HFF-Myc (cell line): ENCODE measurements around the gene CDH2.

Source experiments
- DNase-seq: peaks from one replicate; pipeline ENCODE4 v3.0.0-alpha.2; 2011; ENCODE audit warnings: low read depth; ENCODE audit errors: extremely low read depth
- H3K4me3 ChIP-seq: replicated peaks from 2 replicates; pipeline ENCODE4 v1.5.1; 2011; ENCODE audit warnings: low read depth, mild to moderate bottlenecking, control low read depth, low read length
- CTCF ChIP-seq: IDR thresholded peaks from 2 replicates; pipeline ENCODE4 v1.5.1; 2012; ENCODE audit warnings: mild to moderate bottlenecking, low read depth, low read length, control low read depth; ENCODE audit errors: missing control alignments

CDH2 gene

GRCh38 chr18:28114472-28114871, 62.5 kb downstream of the CDH2 start:
- DNase-seq, result no peak

DNA sequence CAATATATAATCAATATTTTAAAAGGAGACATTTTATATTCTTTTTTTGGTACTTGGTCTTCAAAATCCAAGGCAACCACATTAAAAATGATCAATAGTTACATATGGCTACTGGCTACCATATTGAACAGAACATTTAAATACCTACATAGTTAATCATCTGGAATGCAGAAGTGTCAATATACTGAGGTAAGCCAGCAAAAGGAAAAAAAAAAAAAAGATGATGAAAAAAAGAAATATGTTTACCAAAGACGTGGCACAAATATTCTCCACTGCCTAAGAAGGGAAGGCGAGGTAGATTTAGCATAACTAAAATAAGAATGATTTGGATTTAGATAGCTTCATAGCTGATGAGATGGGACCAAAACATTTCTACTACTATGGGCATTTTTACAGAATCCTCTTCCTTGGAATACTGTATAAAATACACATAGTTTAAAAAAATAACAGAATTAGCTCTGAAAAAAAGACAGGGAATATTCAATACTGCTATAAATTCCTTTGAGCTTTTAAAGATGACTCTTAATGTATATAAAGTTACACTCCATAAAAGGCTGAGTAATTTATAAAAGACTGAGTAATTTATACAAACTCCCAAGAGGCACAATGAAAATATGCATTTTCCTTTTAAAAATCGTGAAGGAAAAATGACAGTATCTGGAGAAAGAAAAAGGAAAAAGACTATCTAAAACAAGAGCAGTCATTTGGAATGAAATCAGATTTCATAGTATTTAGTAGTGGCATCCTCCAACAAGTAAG, 63.5 kb downstream of the CDH2 start:
- H3K4me3 ChIP-seq, result no peak overlapping the region
- DNase-seq, result no peak
- no peak for TF ChIP-seq CTCF

More at GRCh38 chr18:28114472-28114871, 62.5 kb downstream of the CDH2 start:
- no peak overlapping the region for H3K4me3 ChIP-seq
- TF ChIP-seq CTCF, result no peak

DNA sequence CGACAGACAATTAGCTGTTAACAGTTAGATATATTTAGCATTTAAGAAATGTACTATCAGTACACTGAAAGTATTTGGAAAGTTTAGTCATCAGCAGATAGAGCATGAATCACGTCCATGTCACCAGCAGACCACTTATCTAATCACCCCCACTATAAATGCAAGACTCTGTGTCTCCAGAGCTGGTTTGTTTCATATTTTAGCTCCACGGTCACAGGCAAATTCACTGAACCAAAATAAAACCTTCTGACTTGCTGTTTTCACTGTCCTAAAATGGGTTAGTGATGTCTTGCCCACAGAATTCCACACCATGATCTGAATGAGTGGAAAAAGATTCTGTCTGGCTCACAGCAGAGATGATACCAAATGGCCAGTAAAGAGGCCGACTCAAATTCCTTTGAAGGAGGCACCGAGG, 64.9 kb downstream of the CDH2 start:
- DNase-seq, result no peak
- 0 out of 2 replicates have a peak overlapping the region, but pooled peaks have one; percentile 8 for H3K4me3 ChIP-seq
- TF ChIP-seq CTCF, result no peak

- TF ChIP-seq CTCF, result no peak
- no peak overlapping the region for H3K4me3 ChIP-seq
- DNase-seq, result no peak
Measured at GRCh38 chr18:28110924-28111323, 66.0 kb downstream of the CDH2 start.

- TF ChIP-seq CTCF, result no peak
- DNase-seq, result no peak
- H3K4me3 ChIP-seq, result no peak overlapping the region
Measured at GRCh38 chr18:28109781-28110560, 67.0 kb downstream of the CDH2 start.

GRCh38 chr18:28108814-28109213, 68.1 kb downstream of the CDH2 start:
- TF ChIP-seq CTCF, result no peak
- H3K4me3 ChIP-seq, result no peak overlapping the region
- no peak for DNase-seq
